ENCODE data around the gene PLCG1. TPM values are rescaled to one million over a fixed set of nuclear protein-coding genes. Genes with fewer than 3 reads are reported as not detected.

PLCG1 gene
- total and polyA plus RNA-seq, 9 of the 15 experiments (the other 6 are each of a cell fraction or from before 2014, with no cell fraction given) = 1.7 to 67.0 (median 34.8) TPM

- peaks cover 4% of the 10 kb centered on the region; the same call in 1 of the 2 replicates for H3K9me3 ChIP-seq (replicated peaks; ENCODE audit: control insufficient read depth, insufficient read depth, low read depth, low read length)
- ChIA-PET CTCF (ENCODE audit: low intra/inter-chr PET ratio) (no interaction called here), POLR2A (no interaction called here)
- no peaks in the 10 kb centered on the region for H3K36me3 ChIP-seq (ENCODE audit: control insufficient read depth, insufficient read depth, low read length)
- H3K4me3 ChIP-seq = no peak overlapping the region
- no peak overlapping the region for H2AFZ ChIP-seq (ENCODE audit: low read depth, low read length)
- no peak overlapping the region for H3K4me2 ChIP-seq (ENCODE audit: insufficient read depth, low read length)
- intact Hi-C loops (cut with micrococcal nuclease) (no loop called here), in situ Hi-C loops (cut with MboI) (no loop called here)
- no peak overlapping the region for H3K9ac ChIP-seq (ENCODE audit: insufficient read depth in 1 of 2, low read depth in 2 of 2, low read length in 2 of 2)
- TF ChIP-seq ZNF121 (CRISPR knock-in tag; conservative IDR thresholded peaks at IDR 0.05) (no peak), E2F4 (CRISPR knock-in tag; IDR thresholded peaks at IDR 0.05; ENCODE audit: low read depth) (no peak), BCLAF1 (IDR thresholded peaks at IDR 0.05; ENCODE audit: borderline replicate concordance in 1 of 2, control insufficient read depth in 1 of 2, low read depth in 2 of 2, low read length in 1 of 2) (no peak), ZNF165 (CRISPR knock-in tag; IDR thresholded peaks at IDR 0.05; ENCODE audit: borderline replicate concordance) (no peak), BRF1 (IDR thresholded peaks at IDR 0.05; ENCODE audit: borderline replicate concordance, extremely low read depth, insufficient read length) (no peak), EHMT2 (IDR thresholded peaks at IDR 0.05) (no peak), DPF2 (IDR thresholded peaks at IDR 0.05) (no peak)
- ATAC-seq (no peak), DNase-seq (ENCODE audit: extremely low read depth in 1 of 4, low spot score in 3 of 4) (no peak), FAIRE-seq (no peak)
- no peaks in the 10 kb centered on the region for H3K9me1 ChIP-seq (ENCODE audit: control insufficient read depth, insufficient read depth, low read length)
- H3K27me3 ChIP-seq (ENCODE audit: control insufficient read depth in 2 of 2, insufficient read depth in 2 of 2, low read length in 2 of 2) = no peaks in the 10 kb centered on the region
- no peaks in the 10 kb centered on the region for H3K4me1 ChIP-seq (replicated peaks in 1 of 2; ENCODE audit: control insufficient read depth in 2 of 2, insufficient read depth in 2 of 2, low read length in 2 of 2)
- WGBS (ENCODE audit: insufficient coverage, low coverage, missing lambda C conversion rate) = 80% methylated on average over 1 of the region's 1 CpG
- no peaks in the 10 kb centered on the region for H4K20me1 ChIP-seq (replicated peaks; ENCODE audit: control insufficient read depth, insufficient read depth, low read length)
- no TSS peak for BruUV-seq (replicated peaks)
- H3K79me2 ChIP-seq (ENCODE audit: control insufficient read depth, insufficient read depth, low read length) = no peaks in the 10 kb centered on the region
- H3K27ac ChIP-seq (ENCODE audit: extremely low read depth, low read depth, low read length) = no peak overlapping the region
These were observed 59.4 kb downstream of the PLCG1 start for GRCh38 chr20:41196653-41197225.
